ENCODE data around the gene UNC79.

DNA sequence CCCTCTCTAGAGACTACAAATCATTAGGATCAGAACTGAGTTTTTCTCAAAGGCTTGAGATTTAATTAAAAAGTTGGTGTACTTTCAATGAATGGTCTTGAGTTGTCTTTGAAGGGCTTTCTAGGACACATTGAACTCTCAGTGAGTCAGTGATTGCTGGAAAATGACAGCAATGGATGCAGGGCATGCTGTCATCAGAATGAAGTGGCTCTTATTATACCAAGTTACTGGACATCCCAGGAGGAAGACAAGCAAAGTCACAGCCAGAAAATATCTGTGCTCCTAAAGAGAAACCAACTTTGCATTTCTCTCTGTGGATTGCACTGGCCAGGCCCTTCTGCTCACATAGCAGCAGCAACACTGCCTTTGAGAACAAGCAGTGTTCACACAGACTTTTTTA lies 244.9 kb downstream of the UNC79 start:
- TF ChIP-seq, protein P1, sequence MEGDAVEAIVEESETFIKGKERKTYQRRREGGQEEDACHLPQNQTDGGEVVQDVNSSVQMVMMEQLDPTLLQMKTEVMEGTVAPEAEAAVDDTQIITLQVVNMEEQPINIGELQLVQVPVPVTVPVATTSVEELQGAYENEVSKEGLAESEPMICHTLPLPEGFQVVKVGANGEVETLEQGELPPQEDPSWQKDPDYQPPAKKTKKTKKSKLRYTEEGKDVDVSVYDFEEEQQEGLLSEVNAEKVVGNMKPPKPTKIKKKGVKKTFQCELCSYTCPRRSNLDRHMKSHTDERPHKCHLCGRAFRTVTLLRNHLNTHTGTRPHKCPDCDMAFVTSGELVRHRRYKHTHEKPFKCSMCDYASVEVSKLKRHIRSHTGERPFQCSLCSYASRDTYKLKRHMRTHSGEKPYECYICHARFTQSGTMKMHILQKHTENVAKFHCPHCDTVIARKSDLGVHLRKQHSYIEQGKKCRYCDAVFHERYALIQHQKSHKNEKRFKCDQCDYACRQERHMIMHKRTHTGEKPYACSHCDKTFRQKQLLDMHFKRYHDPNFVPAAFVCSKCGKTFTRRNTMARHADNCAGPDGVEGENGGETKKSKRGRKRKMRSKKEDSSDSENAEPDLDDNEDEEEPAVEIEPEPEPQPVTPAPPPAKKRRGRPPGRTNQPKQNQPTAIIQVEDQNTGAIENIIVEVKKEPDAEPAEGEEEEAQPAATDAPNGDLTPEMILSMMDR (IDR thresholded peaks at IDR 0.05), result no peak
- TF ChIP-seq POLR2A (IDR thresholded peaks at IDR 0.05; ENCODE audit: low read depth), result no peak

All from esophagus muscularis mucosa (tissue), 3 donors.